ENCODE measurements around the gene TBC1D22A.

TBC1D22A gene

DNA sequence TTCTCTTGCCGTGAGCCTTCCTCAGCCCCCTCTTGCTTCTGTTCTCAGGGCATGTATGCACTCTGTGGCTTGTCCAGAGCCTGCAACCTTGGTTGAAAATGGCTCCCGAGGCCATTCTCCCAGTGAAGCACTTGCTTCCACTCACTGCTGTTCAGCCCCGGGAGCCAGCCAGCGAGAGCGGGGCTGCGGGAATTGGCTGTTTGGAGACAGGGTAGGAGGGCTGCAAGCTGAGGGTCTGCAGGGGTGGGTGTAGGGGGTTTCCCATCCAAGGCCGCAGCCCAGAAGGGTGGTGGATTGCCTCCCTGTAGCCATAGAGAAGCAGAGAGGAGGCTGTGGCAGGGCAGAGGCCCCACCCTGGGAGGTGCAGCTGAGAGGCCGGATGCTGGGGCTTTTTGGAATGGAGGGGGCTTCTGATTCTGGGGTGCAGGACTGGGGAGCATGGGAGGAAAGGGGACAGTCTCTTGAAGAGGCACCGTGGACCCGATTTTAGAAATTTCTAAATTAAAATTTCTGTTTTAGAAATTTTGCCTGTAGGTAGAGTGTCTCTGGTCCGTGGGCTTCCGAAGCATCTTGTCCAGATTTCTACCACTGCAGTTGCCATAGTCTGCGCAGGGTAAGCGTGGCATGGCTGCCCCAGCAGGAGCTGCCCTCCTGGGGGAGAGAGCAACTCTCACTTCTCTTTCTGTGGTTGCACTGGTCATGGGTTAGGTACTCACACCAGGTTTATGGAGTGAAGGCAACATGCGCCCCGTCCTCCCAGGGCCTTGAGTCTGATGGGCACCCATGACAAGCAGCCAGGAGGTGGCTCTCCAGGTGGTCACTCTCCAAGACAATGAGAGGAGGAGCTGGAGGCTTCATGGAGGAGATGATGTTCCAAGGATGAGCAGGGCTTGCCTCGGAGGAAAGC lies 100.2 kb downstream of the TBC1D22A start:
- DNase-seq: no peak

DNA sequence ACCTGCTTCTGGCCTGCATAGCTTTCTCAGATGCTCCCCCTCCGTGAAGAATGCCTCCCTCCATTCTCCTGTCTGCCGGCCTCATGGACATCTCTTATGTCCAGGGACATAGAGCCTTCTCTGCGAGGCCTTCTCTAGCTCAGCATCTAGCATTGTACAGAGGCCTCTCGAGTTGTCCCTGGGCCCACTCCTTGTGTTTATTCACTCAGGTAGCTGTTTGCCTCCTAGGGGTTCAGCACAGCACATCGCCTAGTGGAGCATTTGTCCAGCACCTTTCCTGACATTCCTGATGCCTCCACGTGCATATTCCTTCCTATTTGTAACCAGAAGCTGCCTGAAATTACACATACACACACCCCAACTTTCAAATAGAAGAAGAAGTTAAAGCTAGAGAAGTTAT lies 101.3 kb downstream of the TBC1D22A start:
- DNase-seq: no peak

DNA sequence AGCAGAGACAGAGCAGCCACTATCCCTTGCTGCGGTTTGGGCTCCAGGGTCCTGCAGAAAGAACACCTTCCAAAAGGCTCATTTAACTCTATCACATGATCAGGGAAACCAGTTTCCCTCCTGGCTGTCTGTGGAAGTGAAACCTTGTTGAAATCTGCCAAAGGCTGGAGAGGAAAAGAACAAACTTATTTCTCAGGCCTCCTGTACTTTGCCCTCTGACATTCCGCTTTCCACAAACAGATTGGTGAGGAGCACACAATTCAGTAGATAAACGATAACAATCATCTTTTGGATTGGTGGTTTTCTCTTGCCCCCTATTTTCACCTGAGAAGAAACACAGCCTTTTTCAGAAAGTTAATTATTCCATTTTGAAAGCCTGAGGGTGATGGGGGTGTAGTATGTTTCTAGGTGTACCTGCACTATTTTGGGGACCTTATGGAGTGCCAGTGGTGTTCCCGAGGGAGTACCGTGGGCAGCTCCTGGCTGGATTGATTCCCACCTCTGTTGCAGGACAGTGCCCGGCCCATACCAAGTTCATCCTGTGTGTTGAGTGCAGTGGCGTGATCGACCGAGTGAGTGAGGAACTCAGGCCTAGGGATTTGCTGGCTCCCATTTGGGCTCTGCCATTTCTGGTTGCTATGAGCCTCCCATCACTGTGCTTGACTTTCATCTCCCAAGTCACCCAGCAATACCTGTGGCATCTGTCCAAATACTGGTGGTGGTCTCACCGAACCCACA lies 102.0 kb downstream of the TBC1D22A start:
- no peak for DNase-seq

DNA sequence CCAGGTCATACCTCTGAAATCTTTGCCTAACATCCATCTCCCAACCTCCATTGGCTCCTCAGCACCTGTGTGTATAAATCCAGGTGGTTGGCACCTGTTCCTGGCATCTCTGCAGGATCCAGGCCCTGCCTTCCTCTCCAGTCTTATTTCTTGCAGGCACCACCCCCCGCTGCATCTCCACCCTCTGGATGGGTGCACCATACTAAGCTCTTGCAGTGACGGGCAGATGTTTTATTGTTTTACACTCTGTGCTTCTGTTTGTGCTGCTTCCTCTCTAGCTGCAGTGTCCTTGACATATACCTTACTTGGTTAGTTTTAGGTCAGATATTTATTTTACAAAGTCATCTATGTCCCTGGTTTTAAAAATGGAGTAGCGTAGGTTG lies 102.6 kb downstream of the TBC1D22A start:
- no peak for DNase-seq

DNA sequence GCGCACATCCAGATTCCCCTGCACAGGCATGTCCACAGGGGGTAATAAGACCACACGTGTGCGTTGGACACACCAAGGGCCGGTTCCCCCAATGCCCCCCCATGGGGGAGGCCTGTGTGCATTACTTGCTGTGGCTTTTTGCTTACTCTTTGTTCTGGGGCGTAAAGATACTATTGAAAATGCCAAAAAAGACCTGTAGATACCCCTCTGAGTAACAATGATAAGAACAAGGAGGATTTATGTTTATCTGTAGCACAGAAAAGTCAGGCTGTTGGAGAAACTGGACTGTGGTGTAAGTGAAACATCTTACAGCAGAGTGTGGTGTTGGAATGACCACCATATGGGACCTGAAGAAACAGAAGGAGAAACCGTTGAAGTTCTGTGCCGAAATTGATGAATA lies 103.2 kb downstream of the TBC1D22A start:
- DNase-seq: no peak

DNA sequence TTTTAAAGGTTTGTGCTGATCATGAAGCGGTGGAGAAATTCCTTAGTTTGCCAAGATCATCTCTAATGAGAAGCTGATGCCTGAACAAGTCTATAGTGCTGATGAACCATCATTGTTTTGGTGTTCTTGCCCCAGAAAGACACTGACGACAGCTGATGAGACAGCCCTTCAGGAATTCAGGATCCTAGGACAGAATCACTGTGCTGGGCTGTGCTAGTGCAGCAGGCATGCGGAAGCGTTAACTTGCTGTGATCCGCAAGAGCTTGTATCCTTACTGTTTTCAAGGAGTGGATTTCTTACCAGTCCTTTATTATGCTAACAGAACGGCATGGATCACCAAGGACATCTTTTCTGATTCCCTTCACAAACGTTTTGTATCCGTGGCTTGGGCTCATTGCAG lies 104.1 kb downstream of the TBC1D22A start:
- no peak for DNase-seq

DNA sequence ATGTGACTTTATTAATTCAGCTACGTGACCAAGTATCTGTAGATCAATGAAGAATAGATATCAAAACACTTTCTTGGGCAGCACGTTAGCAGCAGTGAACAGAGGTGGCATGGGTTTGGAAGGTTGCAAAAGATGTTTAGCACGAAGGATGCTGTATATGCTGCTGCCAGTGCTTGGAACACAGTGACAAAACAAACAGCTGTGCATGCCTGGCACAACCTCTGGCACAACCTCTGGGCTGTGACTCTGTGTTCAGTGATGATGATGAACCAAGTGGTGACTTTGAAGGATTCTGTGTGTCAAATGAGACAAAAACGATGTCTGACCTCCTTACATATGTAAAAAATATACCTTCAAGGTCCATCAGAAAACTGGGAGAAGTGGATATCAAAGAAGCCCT lies 104.7 kb downstream of the TBC1D22A start:
- no peak for DNase-seq

DNA sequence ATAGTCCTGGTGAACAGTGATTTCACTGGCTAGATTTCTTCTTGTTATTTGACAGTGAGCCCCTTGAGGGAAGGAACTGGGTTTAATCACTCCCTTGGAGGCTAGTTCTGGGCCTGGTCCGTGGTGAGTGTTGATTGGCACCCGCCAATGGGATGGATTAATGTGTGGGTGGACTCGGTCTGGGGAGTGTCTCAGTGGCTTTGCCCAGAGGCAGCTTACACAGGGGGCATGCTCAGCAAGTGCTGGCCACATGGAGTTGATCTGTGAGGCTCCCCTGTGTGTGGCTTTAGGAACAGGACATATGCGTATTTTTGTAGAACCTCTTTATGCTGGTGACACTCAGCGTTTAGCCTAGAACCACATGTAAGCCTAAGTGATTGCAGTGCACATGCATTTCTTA lies 106.9 kb downstream of the TBC1D22A start:
- no peak for DNase-seq

DNA sequence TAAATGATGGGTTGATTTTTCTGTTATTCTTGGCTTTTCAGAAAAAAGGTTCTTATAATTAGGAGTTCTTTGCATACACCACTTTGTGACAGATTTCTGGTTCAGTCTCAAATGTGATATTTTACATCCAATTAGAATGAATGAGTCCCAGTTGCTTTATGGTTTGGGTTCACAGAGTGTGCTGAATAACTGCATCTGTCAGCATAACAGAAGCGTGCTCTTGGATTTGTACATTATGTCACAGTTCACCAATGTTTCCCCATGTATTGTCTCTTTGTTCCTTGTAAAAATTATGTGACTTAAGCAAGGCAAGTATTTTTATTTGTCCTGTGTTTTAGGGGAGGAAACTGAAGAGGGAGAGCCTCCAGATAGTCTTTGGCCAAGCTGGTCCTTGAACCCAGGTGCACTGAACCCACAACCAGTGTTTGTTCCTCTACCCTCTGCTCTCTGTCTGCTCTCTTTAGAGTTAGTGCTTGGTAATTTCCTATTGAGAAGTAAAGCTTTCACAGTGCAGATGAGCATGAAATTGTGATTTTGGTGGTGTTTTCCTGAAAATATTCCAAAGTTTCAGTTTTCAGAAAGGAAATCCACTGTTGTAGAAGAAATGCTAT lies 107.5 kb downstream of the TBC1D22A start:
- DNase-seq: no peak

DNA sequence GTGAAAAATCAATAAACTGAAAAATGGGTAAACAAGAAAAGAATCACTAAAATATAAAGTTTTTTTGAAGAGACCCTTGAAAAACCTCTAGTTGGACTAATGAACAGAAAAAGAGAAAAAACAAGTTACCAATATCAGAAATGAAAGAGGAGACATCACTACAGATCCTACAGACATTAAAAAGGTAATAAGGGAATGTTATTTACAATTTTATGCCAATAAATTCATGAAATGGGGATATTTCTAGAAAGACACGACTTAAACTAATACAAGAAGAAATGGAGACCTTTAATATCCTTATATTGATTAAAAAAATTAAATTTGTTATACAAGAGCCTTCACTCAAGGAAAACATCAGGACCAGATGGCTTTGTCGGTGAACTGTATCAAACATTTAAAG lies 109.4 kb downstream of the TBC1D22A start:
- no peak for DNase-seq

DNA sequence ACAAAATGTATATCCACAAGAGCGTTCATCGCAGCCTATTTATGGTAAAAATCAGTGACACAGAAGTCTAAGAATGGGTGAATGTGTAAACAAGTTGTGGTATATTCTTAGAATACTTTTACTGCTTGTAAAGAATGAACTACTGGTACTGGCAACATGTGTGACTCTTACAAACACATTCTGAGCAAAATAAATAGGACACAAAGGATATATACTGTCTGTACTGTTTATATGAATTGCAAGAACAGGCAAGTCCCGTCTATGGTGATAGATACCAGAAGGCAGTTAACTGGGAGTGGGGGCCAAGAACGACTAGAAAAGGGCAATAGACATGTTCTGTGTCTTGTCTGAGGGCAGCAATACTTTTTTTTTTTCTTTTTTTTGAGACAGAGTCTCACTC lies 112.6 kb downstream of the TBC1D22A start:
- DNase-seq: no peak

DNA sequence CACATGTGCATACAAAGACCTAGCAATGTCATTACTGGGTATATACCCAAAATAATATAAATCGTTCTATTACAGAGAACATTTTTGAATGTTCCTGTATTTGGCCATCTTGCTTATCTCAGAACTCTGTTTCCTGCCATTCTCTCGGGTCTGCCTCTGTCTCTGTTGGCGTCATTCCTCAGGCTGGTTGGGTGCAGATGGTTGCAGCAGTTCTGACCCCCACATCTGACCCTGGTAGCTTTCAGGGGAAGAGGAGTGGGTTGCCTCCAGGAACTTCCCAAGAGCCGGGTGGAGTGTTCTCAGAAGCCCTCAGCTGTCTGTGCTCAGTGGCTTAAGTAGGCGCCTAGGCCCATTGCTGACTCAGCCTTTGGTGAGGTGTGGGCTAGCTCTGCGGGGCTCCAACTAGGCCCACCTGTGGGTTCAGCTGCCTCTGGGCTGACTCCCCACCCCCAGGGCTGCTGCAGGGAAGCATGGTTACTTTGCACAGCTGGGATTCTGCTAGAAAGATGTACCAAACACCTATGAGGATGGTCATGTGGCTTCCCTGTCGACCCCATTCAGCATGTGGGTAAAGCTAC lies 114.0 kb downstream of the TBC1D22A start:
- DNase-seq: no peak

DNA sequence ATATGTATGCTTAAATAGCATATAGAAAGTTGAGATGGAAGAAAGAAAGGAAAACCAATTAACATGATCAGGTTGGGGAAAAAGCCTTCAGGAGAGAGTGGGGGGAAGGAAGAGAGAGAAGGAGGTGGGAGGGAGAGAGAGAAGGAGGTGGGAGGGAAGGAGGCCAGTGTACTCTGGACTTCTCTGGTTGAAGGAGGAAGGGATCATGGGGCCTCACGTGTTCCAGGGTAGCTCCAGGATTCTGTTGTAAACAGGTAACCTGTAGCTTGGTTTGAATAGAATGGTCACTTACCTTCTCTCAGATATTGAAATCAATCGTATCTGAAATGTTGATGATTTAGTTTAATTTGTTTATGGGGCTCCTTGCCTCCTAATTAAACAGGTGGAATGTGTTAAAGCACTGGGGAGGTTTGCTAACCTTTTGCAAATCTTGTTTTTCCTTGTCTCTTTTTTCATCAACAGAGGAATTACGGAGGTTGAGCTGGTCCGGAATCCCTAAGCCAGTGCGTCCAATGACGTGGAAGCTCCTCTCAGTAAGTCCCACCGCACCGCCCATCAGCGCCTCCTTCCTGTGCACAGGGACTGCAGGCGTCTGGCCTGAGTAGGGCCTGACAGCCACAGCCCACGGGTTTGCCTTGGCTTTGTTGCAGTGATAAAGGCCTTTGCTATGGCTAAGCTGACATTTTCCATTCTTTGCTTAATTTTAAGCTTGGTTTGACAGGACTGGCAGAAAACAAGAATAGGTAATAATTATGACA lies 115.9 kb downstream of the TBC1D22A start:
- no peak for DNase-seq

DNA sequence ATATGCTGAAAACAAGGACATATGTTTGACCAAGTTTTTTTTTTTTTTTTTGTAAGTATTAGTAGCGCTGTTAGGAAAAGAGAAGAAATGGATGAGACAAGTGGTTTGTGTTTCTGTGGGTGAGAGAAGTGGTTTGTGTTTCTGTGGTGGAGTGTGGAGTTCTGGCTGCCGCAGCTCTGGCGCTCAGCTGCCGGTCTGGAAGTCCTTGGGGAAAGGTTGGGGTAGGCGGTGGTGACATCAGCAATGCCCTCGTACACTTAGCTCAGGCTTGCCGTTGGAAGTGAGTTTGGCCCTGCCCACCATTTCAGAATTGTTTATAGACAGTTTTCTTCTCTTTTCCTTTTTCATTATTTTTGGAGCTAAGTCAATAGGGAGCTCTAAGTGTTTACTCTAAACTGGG lies 116.6 kb downstream of the TBC1D22A start:
- no peak for DNase-seq

DNA sequence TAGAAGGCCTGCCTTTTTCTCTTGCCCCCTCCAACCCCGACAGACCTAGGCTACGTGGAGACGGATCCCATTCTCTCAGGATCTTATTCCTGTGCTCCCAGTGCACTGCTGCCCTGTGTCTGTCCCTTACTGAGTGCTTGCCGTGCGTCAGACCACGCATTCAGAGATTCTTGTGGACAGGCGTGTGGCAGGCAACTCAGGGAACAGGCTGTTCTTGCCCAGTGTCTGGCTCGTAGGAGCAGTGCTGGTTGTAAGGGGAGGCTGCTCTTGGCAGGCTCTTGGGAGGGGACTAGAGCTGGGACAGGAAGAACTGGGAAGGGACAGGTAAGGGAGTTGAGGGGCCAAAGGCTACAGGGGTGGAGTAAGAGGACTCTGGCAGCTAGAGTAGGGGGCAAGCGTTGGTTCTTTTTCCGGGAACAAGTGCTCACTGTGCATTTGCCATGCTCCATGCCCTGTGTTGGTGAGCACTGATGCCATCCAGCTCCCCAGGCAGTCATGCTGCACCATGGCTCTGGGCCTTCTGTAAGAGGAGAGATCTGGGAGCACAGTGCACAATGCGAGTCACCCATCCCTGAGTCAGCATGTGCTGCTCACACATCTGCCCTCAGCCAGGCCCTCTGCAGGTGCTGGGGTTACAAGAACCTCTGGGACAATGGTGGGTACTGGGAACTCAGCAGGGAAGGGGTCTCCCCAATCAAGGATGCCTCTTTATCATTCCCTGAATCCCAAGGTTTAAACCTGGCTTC lies 119.1 kb downstream of the TBC1D22A start:
- DNase-seq: no peak

DNA sequence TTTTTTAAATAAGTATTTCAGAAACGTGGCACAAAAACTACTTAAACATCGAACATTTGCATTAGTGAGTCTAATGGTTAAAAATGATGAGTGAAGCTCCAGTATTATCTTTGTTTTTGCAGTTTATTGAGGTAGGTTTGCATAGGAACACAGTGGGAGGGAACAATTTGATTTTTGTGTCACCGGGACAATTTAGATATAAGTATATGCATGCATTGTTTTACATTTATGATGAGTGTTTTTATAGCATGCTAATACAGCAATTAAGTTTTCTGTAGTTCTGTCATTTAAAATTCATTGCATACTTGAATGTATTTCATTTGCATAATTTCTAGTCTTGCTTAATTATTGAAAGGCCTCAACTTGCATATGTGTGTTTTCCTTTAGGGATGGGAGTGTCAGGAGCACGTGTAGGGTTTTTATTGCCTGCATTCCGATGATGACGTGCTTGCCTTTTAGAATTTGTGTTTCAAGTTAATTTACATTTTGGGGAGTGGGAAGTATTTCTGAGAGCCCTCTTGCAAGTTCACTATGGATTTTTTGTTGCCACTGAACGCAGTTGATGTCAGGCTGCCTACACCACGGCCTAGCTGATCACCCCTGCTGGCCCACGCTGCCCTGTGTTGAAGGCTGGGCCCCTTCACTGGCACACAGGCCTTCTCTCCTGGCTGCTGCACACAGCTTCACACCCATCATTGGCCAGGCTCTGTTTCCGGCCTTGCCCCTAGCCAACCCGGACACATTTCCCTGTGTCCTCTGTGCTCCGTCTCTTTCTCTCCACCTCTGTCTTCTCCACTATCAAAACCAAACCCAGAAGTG lies 120.9 kb downstream of the TBC1D22A start:
- no peak for DNase-seq

DNA sequence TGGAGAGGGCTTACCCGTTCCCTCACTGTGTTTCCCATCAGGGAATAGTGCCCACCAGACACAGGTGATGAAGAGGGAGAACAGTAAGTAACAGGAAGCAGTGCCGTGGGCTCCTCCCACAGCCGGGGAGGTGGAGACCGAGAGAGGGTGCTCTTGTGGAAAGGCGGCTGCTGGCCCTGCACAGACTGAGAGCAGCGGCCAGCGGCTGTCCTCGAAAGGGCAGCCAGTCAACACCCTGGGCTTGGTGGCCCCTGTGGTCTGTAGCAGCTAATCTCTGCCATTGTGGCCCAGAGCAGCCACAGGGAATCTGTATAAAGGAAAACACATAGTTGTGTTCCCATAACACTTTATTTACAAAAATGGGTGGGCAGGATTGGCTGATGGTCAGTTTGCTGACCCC lies 121.9 kb downstream of the TBC1D22A start:
- DNase-seq: no peak

DNA sequence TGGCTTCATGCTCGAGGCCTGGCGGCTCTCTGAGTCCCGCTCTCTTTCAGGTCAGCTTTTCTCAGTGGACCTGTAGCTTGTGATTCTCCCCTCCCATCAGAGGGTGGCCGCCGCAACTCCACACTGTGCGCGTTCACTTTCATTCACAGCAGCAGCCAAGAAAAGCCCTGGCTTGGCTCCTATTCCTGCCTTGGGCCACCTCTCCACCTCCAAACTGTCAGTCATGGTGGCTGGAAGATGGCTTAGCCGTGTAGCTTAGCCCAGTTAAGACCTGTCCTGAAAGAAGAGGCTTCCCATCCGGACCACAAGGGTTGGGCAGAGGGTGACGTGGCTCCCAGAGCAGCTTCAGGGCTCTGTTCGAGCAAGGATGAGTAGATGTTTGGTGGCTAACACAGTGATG lies 125.5 kb downstream of the TBC1D22A start:
- DNase-seq: no peak

DNA sequence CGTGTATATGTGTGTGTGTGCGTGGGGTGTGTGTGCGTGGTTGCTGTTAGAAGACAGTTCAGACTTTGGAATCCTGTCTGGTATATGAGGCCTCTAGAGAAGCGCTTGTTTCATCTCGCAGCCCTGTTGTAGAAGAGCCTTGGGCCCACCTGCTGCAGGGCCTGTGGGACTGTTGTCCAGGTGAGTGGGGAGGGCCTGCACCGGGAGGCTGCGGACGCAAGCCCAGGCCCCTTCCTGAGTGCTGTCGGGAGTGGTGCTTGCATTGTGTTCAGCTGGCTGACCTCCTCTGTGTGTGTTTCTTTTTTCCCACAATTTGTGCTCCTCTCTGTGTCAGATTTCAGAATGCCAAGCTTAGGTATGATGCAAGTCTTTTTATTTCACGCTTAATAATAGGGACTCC lies 128.4 kb downstream of the TBC1D22A start:
- no peak for DNase-seq

DNA sequence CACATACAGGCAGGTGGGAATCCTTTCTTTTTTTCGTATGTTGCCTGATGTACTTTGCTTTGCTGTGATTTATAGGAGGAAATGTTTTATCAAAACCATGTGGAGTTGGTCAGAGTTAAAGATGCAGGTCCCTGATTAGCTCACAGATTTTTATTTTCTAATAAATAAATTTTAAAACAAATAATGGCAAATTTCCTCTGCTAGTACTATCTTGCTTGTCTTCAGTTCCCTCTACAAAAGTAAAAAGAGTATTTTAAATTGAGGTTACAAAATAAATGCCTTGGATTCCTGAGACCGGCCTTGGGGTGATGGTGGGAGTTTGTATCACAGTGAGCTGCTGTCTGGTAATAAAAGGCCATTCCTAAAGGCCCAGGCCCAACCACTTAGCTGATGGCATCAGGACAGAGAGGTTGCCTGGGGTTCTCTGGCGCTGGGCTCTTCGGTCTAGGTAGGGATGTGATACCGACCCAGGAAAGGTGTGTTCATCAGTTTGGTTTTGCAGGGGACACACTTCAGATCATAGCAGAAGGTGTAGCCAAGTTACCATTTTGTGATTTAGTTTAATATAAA lies 129.0 kb downstream of the TBC1D22A start:
- no peak for DNase-seq

DNA sequence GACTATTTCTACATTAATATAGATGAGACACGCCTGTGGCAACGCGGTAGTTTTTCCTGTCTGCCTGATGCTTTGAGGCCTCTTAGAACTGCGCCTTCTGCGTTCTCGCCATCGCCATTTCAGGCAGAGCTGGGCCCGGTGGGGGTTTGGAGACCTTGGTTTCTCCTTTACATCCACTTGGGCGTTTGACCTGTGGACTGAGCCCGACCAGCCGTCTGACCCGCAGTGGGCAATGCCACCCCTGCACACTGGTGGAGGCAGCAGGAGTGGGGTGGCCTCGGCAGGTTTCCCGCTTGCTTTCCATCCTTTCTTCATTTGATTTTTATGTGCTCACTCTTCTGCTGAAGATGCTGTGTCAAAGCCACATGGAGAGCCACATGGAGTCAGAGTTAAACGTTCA lies 130.4 kb downstream of the TBC1D22A start:
- no peak for DNase-seq

Measured in NCI-H2029 (cell line).